Measurements from ENCODE around the gene TRPT1.

TRPT1 gene

GRCh38 chr11:64237484-64237951 is 11.5 kb upstream of the TRPT1 start:
- no peak for DNase-seq (ENCODE audit: low spot score)
- no peak for TF ChIP-seq CTCF (IDR thresholded peaks at IDR 0.05; ENCODE audit: extremely low read depth, missing control alignments)

- no peak for DNase-seq (ENCODE audit: low spot score)
- no peak for TF ChIP-seq CTCF (IDR thresholded peaks at IDR 0.05; ENCODE audit: extremely low read depth, missing control alignments)
Observed at GRCh38 chr11:64235437-64236161, 9.6 kb upstream of the TRPT1 start.

- DNase-seq (ENCODE audit: low spot score), result no peak
- no peak for TF ChIP-seq CTCF (IDR thresholded peaks at IDR 0.05; ENCODE audit: extremely low read depth, missing control alignments)
Observed at GRCh38 chr11:64234647-64235379, 8.8 kb upstream of the TRPT1 start.

GRCh38 chr11:64233913-64234586 is 8.1 kb upstream of the TRPT1 start, which contains the start of gene VEGFB:
VEGFB (plus strand) TSS chr11:64234584; CDS start chr11:64234834, 250 bp downstream.
- peak; percentile 94 for DNase-seq (ENCODE audit: low spot score)
- no peak for TF ChIP-seq CTCF (IDR thresholded peaks at IDR 0.05; ENCODE audit: extremely low read depth, missing control alignments)

GRCh38 chr11:64232967-64233315 is 7.0 kb upstream of the TRPT1 start:
- DNase-seq (ENCODE audit: low spot score), result no peak
- TF ChIP-seq CTCF (IDR thresholded peaks at IDR 0.05; ENCODE audit: extremely low read depth, missing control alignments), result no peak

GRCh38 chr11:64232182-64232966 is 6.4 kb upstream of the TRPT1 start:
- TF ChIP-seq CTCF (IDR thresholded peaks at IDR 0.05; ENCODE audit: extremely low read depth, missing control alignments), result no peak

More at GRCh38 chr11:64232182-64232966, 6.4 kb upstream of the TRPT1 start:
- DNase-seq (ENCODE audit: low spot score), result no peak
